NCI-H460 (cell line): Measurements from ENCODE around the gene AQP5. TPM values are rescaled to one million over a fixed set of nuclear protein-coding genes. Genes with fewer than 3 reads are reported as not detected.

Source experiments
- DNase-seq: peaks from one replicate; pipeline ENCODE4 v3.0.0-alpha.2; 2016; ENCODE audit warnings: low read depth; ENCODE audit errors: extremely low read depth
- total RNA-seq: library from RNA; depleted of rRNA; stranded (reverse); fragments of >200 nt; shearing (Covaris generic); gene quantifications from 2 replicates; pipeline ENCODE4 v1.2.3, GENCODE V29; 2014

Gene AQP5
- total RNA-seq, 1 experiment from 2014 or later = not detected

DNA sequence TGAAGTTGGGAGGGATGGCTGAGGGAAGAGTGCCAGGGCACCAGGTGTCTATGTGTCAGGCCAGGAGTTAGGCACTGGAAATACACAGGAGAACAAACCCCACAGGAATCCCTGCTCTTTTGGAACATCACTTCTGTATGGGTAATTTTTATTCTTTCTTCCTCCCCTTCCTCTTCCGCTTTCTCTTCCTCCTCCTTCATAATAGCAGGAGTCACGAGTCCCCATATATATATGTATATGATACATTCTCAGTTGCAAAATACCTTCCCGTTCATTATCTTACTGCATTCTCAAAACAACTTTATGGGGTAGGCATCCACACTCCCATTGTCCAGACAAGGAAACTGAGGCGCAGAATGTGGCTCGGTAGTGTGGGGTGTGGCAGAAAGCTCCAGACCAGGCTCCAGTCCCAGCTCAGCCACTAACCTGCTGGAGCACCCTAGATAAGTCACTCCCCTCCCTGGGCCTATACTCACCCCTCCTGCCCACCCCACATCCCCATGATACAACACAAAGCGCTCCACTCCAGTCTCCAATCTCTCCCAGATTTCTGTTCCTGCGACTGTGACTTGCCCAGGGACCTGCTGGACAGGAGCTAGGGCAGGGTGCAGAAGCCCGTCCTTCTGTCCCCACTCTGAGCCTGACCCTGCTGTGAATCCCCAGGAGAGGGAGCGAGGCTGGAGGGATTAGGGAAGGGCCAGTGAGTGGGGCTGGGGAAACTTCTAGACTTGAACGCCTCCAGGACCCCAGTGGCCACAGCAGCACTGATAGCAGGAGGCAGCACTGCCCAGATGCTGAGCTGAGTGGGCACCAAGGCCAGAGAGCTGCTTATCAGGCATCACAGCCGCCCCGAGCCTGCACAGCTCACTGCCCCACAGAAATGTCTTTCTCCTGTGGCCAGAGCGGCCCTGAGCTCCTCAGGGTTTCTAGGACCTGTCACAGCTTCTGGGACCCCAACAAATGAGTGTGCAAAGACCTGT is 12.5 kb upstream of the AQP5 start:
- DNase-seq = no peak

- no peak for DNase-seq
These were observed 11.8 kb upstream of the AQP5 start for GRCh38 chr12:49949866-49950265.

- DNase-seq = no peak
These were observed 11.1 kb upstream of the AQP5 start, which contains the start of gene AQP2 for GRCh38 chr12:49950273-49951251. AQP2 (plus strand) TSS chr12:49950737; CDS start chr12:49950831, 94 bp downstream.

DNA sequence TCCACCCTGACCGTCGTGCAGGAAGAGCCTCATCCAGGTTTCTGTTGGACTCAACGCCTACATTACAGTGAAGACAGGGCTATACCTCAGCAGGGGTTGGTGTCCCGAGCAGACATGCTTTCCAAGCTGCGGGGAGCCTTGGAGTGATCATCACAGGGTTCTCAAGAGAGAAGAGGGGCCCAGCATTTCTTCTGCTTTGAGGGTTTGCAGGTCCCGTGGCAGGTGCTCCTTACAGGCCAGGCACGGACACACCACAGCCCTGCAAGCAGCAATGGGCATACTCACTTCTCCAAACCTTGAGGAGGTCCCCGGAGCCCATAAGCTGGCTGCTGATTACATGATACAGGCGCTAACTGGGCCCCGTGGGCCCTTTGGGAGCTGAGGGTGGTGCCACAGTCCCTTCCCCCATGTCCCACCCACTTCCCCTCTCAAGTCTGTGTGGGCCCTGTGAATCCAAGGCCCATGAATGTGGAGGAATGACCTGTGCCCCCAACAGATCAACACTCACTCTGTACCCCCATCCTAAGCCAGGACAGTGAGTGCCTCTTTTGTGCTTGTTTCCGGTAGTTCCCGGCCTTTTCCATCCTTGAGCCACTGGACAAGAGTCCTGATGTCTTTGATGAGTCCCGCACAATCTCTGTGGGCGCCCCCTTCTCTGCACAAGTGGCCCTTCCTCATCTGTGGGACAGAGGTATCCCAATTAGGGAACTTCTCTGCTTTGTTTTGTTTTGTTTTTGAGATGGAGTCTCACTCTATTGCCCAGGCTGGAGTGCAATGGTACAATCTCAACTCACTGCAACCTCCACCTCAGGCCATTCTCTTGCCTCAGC is 10.0 kb upstream of the AQP5 start:
- no peak for DNase-seq

DNA sequence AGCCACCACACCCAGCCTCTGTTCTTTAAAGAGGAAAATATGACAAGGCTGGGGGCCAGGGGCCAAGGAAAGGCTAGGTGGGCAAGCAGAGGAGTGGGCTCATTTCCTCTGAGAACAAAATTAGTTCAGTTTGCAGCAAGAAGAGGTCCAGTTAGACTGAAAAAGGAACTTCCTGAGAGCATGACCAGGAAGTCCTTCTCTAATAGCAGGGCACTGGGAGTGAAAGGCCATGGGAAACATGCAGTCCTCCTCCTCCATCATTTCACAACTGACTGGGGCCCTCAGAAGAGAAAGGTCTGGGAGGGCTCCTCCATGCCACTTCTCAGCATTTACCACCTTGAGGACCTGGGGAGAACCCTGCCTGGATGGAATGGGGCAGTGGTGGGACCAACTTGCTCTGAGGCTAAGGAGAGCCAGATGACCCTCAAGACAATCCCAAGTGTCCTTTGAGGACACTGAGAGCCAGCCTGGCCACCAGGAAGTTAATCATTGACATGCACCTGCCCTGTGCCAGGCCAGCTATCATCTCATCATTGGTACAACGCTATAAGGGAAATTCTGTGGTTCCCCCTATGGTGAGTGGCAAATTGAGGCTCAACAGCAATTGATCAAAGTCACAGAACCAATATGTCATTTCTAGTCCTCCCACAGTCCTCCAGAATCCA is 9.1 kb upstream of the AQP5 start:
- DNase-seq = no peak

DNA sequence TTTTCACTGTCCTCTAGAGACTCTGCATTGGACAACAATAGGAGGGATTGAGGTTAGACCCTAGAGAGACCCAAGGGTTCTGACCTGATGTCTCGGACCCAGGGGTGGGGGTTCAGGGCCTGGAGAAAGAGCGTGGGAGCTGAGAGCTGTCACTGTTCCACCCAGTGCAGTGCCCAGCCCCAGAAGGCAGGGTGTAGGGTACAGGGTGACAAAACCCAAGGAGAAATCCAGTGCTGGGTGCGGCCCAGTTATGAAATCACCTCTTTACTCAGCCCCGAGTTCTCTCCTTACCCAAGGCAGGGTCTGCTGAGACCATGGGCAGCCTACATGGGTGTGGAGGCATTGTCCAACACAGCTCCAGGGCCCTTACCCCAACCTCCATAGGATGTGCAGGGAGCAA is 8.5 kb upstream of the AQP5 start:
- DNase-seq = no peak

DNA sequence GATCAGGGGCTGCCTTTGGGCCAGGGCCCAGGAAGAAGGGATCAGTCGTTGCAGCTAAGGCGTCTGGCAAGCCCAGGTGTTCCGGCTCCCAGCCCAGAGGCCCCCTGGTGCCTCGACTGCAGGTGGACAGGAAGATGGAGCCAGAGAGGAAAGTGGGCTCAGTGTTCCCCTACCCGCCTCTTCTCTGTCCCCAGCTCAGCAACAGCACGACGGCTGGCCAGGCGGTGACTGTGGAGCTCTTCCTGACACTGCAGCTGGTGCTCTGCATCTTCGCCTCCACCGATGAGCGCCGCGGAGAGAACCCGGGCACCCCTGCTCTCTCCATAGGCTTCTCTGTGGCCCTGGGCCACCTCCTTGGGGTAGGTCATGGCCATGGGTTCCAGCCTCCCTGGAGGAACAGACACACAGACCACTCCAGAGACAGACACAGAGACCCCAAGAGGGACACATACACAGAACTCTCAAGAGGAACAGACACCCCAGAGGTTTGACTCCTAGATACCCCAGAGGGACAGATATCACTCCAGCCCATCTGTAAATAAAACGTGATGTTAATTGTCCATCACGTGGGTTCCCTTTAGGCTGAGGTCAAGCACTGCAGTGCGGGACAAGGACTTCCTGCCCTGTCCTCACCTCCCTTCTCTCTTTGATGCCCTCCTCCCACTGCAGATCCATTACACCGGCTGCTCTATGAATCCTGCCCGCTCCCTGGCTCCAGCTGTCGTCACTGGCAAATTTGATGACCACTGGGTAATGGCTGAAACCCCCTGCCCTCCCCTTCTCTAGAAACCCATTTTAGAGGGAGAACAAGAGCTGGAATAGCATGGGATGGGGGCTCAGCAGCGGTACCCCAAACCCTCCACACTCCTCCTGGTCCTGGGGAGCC is 7.5 kb upstream of the AQP5 start:
- no peak for DNase-seq

DNA sequence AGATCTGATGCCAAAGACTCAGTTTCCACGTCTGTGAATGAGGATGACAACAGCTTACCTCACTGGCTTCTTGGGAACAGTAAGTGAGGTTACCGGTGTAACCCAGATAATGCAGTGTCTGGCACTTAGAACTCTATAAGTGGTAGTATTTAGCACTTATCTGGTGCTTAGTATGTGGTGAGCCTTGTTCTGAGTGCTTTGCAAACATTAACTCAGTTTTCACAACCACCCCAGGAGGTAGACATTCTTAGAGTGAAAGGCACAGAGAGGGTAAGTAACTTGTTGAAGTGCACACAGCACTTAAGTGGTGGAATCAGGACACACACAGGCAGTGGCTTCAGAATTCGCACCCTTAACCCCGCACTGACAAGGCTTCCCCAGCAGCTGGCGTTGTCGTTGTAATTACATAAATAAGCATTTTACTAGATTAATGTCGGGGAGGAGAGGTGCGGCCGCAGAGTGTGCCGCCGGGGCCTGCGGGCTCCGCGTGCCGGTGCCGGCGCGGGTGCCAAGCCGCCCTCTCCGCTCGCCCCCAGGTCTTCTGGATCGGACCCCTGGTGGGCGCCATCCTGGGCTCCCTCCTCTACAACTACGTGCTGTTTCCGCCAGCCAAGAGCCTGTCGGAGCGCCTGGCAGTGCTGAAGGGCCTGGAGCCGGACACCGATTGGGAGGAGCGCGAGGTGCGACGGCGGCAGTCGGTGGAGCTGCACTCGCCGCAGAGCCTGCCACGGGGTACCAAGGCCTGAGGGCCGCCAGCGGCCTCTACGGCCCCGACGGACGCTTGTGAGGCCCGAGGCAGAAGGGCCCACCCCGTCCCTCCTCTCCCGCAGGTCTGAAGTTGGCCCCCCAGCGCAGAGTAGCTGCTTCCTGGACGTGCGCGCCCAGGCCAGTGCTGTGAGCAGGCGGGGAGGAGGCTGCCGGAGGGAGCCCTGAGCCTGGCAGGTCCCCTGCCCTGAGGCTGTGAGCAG is 6.5 kb upstream of the AQP5 start:
- DNase-seq = no peak

GRCh38 chr12:49955899-49956662 is 5.6 kb upstream of the AQP5 start:
- DNase-seq = no peak

DNA sequence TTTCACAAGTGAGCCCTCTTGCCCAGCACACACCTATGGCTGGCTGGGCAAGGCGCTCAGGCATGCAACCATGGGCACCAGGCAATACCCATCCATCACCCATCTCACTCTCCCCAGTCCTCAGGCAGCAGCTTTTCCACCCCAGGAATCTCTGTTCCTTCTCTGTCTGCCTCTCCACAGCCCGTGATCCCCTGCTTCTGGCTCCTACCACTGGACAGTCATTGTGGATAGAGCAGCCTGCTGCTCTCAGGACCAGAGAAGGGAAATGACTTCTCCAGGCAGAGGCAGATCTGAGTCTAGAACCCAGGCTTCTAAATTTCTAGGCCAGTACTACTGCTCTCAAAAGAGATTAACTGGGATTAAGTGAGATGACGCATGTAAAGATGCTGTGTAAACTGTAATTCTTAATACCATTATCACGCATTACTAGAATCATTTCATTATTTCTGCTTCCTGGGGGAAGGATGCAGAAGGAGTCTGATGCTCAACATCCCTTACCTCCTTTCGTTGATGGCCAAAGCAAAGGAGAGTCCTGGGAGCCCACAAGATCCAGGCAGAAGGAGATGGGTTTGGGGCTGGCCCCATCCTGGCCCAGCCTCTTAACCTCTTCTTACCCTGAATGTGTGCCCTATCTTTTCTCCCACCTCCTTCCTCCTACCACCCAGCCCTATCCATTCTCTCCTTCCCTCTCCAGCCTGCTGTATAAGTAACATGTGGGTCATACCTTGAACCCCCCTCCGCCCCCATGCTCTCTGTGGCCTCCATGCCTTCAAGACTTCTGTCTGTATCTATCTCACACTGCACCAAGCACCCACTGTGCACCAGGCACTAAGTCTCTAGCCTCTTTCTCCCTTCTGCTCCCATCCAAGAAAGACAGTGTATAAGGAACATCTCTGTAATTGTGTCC is 4.8 kb upstream of the AQP5 start:
- DNase-seq = no peak

DNA sequence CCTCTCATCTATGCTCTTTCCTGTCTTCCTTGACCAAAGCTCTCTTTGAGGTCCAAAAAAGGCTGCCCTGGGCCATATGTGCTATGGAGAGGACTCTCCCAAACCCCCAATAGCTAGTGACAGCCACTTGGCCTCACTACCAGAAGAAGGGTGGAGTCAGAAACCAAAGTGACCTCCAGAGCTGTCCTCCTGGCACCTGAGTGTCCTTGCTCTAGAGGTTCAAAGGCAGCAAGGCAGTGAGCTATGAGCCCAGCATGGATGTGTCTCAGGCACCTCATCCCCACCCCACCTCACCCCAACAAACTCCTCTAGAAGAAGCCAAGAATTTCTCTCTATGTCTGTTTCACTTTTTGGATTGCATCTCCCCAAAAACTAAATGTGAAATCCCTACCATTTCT is 4.1 kb upstream of the AQP5 start:
- no peak for DNase-seq

DNA sequence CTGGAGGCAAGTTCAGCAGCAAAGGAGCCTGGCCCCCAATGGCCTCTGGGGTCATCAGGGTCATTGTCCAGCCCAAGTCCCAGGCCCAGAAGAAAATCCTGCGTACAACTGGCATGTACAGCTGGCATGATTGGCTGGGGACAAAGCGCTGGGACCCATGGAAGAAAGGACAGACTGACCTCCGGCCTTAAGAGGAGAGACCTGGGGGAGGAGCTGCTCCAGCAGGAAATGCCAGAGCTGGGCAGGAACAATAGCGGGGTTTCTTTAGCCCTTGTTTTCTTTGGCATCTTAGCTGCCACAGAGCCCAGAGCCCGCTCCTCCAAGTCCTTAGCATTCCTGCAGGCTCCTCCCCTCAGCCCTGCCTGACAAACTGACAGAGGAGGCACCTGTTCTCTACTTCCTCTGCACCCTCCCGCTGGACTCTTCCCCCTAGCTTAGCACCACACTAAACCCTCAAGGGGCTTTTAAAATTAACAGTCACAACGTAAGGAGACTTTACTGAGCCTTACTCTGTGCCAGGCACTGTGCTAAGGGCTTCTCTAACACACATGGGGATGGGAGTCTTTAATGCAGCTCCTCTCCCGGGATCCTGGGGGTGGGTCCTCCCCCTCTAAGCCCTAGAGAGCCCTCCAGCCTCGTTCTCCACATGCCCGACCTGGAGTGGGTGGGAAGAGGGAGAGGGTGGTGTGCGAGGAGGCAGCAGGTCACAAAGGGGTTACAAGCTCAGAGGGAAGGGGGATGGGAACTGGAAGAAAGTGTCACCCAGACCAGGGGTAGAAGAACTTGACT is 1.8 kb upstream of the AQP5 start:
- DNase-seq = peak; percentile 73

GRCh38 chr12:49960474-49961110 is 1.1 kb upstream of the AQP5 start:
- no peak for DNase-seq

GRCh38 chr12:49961993-49962764 is 507 bp downstream of the AQP5 start:
- DNase-seq = no peak
